Measurements from ENCODE around the gene POLR3K. TPM values are rescaled to one million over a fixed set of nuclear protein-coding genes. Genes with fewer than 3 reads are reported as not detected.
"Not testable (repeated sequence)": the region's sequence is repeated elsewhere in the genome, so short reads cannot be mapped to it uniquely, and the experiment has no call there.

The POLR3K gene
- total RNA-seq, 1 donor from 2014 or later = 12.2 TPM

DNA sequence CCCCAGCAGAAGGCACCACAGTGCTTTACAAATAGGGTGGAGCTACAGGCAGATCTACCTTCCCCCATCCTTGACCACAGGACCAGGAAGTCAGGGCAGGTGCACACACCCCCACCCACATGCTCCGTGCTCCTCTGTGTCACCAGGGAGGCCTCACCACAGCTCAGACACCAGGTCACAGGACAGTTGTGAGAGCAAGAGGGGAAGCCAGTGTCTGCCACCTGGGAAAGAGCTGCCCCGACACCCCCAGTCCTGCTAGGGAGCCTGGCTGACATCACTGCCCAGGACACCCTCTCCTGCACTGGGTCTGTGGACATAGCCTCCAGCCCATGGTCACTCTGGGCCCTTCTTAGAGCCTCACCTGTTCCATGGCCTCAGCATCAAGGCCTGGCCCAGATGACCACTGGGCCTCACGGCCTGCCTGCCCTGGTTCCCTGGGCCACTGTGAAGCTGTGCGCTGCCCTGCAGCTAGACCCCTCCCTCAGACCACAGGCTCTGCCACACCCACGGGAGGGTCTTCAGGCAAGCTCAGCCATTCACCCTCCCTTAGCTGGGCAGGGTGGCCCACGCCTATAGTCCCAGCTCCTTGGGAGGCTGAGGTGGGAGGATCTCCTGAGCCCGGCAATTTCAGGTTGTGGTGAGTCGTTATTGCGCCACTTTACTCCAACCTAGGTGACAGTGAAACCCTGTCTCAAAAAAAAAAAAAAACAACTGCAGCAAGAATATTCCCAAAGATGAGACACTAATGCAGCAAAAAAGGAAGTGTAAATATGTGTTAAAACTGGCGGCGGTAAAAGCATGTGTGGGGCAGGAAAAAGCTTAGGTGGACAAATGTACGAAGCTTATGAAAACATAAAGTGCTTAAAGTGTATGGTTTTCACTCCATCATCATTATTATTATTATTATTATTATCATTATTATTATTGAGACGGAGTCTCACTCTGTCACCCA lies 14.2 kb downstream of the POLR3K start:
- no peaks in the 10 kb centered on the region for H3K27me3 ChIP-seq (ENCODE audit: insufficient read depth, low read length)
- no peak overlapping the region for H3K27ac Mint-ChIP-seq (ENCODE audit: unreplicated experiment)
- no peak overlapping the region for H3K4me3 Mint-ChIP-seq (ENCODE audit: unreplicated experiment)
- peaks cover 1% of the 10 kb centered on the region for H3K27me3 Mint-ChIP-seq (ENCODE audit: low read depth, unreplicated experiment)
- H3K4me3 ChIP-seq (ENCODE audit: insufficient read depth, low read depth, low read length) = no peak overlapping the region
- H3K4me1 ChIP-seq (ENCODE audit: insufficient read depth, low read length) = no peaks in the 10 kb centered on the region
- H3K9me3 Mint-ChIP-seq (ENCODE audit: unreplicated experiment) = no peaks in the 10 kb centered on the region
- no peak overlapping the region for H3K9ac ChIP-seq (ENCODE audit: low read length)
- no peaks in the 10 kb centered on the region for H4K20me1 ChIP-seq (ENCODE audit: insufficient read depth, low read length)
- no peak for DNase-seq (ENCODE audit: low read depth)
- H3K4me2 ChIP-seq (ENCODE audit: low read length) = no peak overlapping the region
- peaks cover 3% of the 10 kb centered on the region for H3K36me3 ChIP-seq (ENCODE audit: insufficient read depth, low read length)
- peaks cover 16% of the 10 kb centered on the region for H3K36me3 Mint-ChIP-seq (ENCODE audit: low read depth, unreplicated experiment)
- no peaks in the 10 kb centered on the region for H3K9me3 ChIP-seq (ENCODE audit: insufficient read depth, low read depth, low read length)
- no peaks in the 10 kb centered on the region for H3K79me2 ChIP-seq (ENCODE audit: insufficient read depth, low read length)
- TF ChIP-seq, protein P1, sequence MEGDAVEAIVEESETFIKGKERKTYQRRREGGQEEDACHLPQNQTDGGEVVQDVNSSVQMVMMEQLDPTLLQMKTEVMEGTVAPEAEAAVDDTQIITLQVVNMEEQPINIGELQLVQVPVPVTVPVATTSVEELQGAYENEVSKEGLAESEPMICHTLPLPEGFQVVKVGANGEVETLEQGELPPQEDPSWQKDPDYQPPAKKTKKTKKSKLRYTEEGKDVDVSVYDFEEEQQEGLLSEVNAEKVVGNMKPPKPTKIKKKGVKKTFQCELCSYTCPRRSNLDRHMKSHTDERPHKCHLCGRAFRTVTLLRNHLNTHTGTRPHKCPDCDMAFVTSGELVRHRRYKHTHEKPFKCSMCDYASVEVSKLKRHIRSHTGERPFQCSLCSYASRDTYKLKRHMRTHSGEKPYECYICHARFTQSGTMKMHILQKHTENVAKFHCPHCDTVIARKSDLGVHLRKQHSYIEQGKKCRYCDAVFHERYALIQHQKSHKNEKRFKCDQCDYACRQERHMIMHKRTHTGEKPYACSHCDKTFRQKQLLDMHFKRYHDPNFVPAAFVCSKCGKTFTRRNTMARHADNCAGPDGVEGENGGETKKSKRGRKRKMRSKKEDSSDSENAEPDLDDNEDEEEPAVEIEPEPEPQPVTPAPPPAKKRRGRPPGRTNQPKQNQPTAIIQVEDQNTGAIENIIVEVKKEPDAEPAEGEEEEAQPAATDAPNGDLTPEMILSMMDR (IDR thresholded peaks at IDR 0.05; ENCODE audit: insufficient read depth, low read depth, low read length) = no peak
- no peak for TF ChIP-seq EZH2 (IDR thresholded peaks at IDR 0.05; ENCODE audit: insufficient read depth, low read length)
- no peak overlapping the region for H2AFZ ChIP-seq (ENCODE audit: low read depth, low read length)
- FAIRE-seq = no peak
- H3K27ac ChIP-seq (ENCODE audit: low read depth, low read length) = no peak overlapping the region
- no peaks in the 10 kb centered on the region for H3K4me1 Mint-ChIP-seq (ENCODE audit: low read depth, unreplicated experiment)

DNA sequence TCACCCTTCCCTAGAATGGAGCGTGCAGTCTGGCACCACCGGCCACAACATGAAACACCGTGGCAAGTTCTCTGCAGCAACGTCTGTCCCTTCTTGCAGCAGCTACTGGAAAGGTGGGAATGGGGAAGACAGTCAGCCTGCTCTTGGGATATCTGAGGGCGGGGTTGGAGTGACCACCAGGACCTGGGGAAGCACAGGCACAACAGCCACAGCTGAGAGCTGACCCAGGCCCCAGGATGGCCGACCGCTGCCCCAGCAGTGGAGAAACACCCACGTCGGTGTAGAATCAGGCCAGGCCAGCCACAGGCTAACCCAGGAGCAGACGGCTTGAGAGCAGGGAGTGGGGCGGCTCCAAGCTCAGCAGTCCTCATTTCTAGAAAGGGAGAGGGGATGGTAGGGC lies 15.2 kb downstream of the POLR3K start:
- H3K9me3 Mint-ChIP-seq (ENCODE audit: unreplicated experiment); H3K4me3 ChIP-seq (ENCODE audit: insufficient read depth, low read depth, low read length); H3K4me2 ChIP-seq (ENCODE audit: low read length); H3K27ac Mint-ChIP-seq (ENCODE audit: unreplicated experiment); H3K27me3 ChIP-seq (ENCODE audit: insufficient read depth, low read length); H3K9me3 ChIP-seq (ENCODE audit: insufficient read depth, low read depth, low read length); FAIRE-seq; H3K36me3 ChIP-seq (ENCODE audit: insufficient read depth, low read length); H3K27ac ChIP-seq (ENCODE audit: low read depth, low read length); H4K20me1 ChIP-seq (ENCODE audit: insufficient read depth, low read length); H3K4me1 ChIP-seq (ENCODE audit: insufficient read depth, low read length); H2AFZ ChIP-seq (ENCODE audit: low read depth, low read length); H3K9ac ChIP-seq (ENCODE audit: low read length); H3K27me3 Mint-ChIP-seq (ENCODE audit: low read depth, unreplicated experiment); H3K4me1 Mint-ChIP-seq (ENCODE audit: low read depth, unreplicated experiment); H3K4me3 Mint-ChIP-seq (ENCODE audit: unreplicated experiment); H3K79me2 ChIP-seq (ENCODE audit: insufficient read depth, low read length); DNase-seq (ENCODE audit: low read depth): not testable (repeated sequence)
- H3K36me3 Mint-ChIP-seq (ENCODE audit: low read depth, unreplicated experiment) = peaks cover 14% of the 10 kb centered on the region

DNA sequence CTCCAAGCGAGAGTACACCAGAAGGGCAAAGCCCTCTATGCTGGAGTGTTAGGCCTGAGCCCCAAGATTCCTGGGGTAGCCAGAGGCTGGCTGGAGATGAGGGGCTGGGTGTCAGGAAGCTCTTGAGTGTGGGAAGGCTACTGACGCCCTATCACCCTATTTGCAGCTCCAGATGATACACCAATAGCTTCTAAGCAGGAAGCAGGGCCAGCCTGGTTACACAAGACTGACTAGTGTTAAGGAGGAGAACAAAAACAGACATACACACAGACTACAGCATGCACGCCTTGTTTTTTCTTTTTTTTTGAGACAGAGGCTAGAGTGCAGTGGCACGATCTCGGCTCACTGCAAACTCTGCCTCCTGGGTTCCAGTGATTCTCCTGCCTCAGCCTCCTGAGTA lies 15.9 kb downstream of the POLR3K start:
- FAIRE-seq = no peak
- no peak for TF ChIP-seq EZH2 (IDR thresholded peaks at IDR 0.05; ENCODE audit: insufficient read depth, low read length)
- TF ChIP-seq, protein P1 (IDR thresholded peaks at IDR 0.05; ENCODE audit: insufficient read depth, low read depth, low read length) = no peak
- Histone ChIP-seq H3K27me3 (ENCODE audit: insufficient read depth, low read length) (no peaks in the 10 kb centered on the region), H3K9me3 (ENCODE audit: insufficient read depth, low read depth, low read length) (no peaks in the 10 kb centered on the region), H3K36me3 (ENCODE audit: insufficient read depth, low read length) (peaks cover 3% of the 10 kb centered on the region), H3K79me2 (ENCODE audit: insufficient read depth, low read length) (no peaks in the 10 kb centered on the region), H3K4me1 (ENCODE audit: insufficient read depth, low read length) (no peaks in the 10 kb centered on the region), H3K4me3 (ENCODE audit: insufficient read depth, low read depth, low read length) (no peak overlapping the region), H3K27ac (ENCODE audit: low read depth, low read length) (no peak overlapping the region), H3K4me2 (ENCODE audit: low read length) (no peak overlapping the region), H3K9ac (ENCODE audit: low read length) (no peak overlapping the region), H2AFZ (ENCODE audit: low read depth, low read length) (no peak overlapping the region), H4K20me1 (ENCODE audit: insufficient read depth, low read length) (no peaks in the 10 kb centered on the region)
- Mint-ChIP-seq H3K4me1 (ENCODE audit: low read depth, unreplicated experiment) (no peaks in the 10 kb centered on the region), H3K9me3 (ENCODE audit: unreplicated experiment) (no peaks in the 10 kb centered on the region), H3K36me3 (ENCODE audit: low read depth, unreplicated experiment) (peaks cover 9% of the 10 kb centered on the region), H3K27ac (ENCODE audit: unreplicated experiment) (no peak overlapping the region), H3K27me3 (ENCODE audit: low read depth, unreplicated experiment) (peaks cover 3% of the 10 kb centered on the region), H3K4me3 (ENCODE audit: unreplicated experiment) (no peak overlapping the region)
- DNase-seq (ENCODE audit: low read depth) = no peak
